ENCODE results near the gene LDLR. TPM values are rescaled to one million over a fixed set of nuclear protein-coding genes. Genes with fewer than 3 reads are reported as not detected.
"Not testable (repeated sequence)": the region's sequence is repeated elsewhere in the genome, so short reads cannot be mapped to it uniquely, and the experiment has no call there.

The LDLR gene
- total and polyA plus RNA-seq, 3 donors from 2014 or later: 12.5 to 20.1 (median 19.0) TPM

DNA sequence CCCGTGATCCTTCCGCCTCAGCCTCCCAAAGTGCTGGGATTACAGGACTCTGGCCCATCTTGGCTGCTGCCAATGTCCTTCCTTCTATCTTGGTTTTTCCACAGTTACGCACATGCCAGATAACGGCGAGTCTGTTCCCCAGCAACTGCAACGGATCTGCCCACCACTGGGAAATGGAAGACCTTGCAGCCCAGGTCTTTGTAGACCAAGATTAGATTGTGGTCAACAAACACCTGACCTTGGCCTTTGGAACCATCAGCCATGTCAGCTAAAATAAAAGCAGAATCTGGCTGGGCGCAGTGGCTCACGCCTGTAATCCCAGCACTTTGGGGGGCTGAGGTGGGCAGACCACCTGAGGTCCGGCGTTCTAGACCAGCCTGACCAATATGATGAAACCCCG is 10.4 kb upstream of the LDLR start:
- Histone ChIP-seq H3K4me1 (peaks cover 6% of the 10 kb centered on the region), H3K27me3 (no peaks in the 10 kb centered on the region), H3K9me3 (no peaks in the 10 kb centered on the region), H3K27ac (no peak overlapping the region), H3K4me3 (no peak overlapping the region), H3K36me3 (ENCODE audit: low read depth, missing control alignments) (no peaks in the 10 kb centered on the region)
- intact Hi-C loops (cut with DNase I; ENCODE audit: low total_unique reads): no loop called here
- DNase-seq: no peak
- no peak for TF ChIP-seq POLR2A (IDR thresholded peaks at IDR 0.05)
- TF ChIP-seq, protein P1, sequence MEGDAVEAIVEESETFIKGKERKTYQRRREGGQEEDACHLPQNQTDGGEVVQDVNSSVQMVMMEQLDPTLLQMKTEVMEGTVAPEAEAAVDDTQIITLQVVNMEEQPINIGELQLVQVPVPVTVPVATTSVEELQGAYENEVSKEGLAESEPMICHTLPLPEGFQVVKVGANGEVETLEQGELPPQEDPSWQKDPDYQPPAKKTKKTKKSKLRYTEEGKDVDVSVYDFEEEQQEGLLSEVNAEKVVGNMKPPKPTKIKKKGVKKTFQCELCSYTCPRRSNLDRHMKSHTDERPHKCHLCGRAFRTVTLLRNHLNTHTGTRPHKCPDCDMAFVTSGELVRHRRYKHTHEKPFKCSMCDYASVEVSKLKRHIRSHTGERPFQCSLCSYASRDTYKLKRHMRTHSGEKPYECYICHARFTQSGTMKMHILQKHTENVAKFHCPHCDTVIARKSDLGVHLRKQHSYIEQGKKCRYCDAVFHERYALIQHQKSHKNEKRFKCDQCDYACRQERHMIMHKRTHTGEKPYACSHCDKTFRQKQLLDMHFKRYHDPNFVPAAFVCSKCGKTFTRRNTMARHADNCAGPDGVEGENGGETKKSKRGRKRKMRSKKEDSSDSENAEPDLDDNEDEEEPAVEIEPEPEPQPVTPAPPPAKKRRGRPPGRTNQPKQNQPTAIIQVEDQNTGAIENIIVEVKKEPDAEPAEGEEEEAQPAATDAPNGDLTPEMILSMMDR (IDR thresholded peaks at IDR 0.05): no peak
- 48 to 68% methylated on average over 11 of the region's 11 CpGs for WGBS, 2 donors

DNA sequence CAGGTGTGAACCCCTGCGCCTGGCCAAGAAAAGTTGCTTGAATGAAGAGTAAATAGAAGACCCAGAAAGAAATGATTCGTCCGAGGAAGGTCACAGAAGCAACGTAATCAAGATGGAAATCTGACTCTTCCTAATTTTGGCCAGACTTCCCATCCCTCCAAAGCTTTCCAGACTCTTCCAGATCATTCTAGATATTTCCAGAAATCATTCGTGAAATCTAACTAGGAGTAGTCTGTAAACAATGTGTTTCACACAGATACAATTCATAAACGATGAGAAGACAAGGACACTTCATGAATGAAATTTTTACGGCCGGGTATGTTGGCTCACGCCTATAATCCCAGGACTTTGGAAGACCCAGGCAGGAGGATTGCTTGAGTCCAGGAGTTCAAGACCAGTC is 9.3 kb upstream of the LDLR start:
- intact Hi-C loops (cut with DNase I; ENCODE audit: low total_unique reads): no loop called here
- 75 to 83% methylated on average over 9 of the region's 9 CpGs for WGBS, 2 donors
- TF ChIP-seq POLR2A (IDR thresholded peaks at IDR 0.05): no peak
- TF ChIP-seq, protein P1 (IDR thresholded peaks at IDR 0.05): no peak

DNA sequence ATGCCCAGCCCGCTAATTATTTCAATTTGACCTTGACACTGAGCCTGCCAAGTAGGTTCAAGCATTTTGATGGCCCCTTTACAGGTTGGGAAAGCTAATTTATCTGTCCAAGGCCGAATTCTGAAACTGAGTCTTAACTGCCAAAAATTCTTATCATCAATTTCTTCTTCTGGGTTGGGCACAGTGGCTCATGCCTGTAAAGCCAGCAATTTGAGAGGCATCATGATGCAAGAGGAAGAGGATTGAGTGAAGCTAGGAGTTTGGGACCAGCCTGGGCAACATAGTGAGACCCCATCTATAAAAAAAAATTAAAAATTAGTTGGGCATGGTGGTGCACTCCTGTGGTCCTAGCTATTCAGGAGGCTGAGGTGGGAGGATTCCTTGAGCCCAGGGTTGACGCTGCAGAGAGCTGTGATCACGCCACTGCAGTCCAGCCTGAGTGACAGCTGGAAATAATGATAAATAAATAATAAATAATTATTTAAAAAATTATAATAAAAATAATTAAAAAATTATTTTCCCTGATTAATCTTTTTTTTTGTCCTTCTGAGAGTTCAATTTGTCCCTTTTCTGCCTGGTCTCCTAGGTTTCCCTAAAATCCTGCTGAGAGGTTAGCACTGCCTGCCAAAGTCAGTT is 1.3 kb upstream of the LDLR start:
- no peaks in the 10 kb centered on the region for H3K36me3 ChIP-seq (ENCODE audit: low read depth, missing control alignments)
- whole genome bisulfite sequencing, 2 donors: 55 to 72% methylated on average over 4 of the region's 4 CpGs
- H3K4me3 ChIP-seq: no peak overlapping the region
- TF ChIP-seq POLR2A (IDR thresholded peaks at IDR 0.05): no peak
- TF ChIP-seq, protein P1 (IDR thresholded peaks at IDR 0.05): no peak
- DNase-seq: no peak
- peaks cover 47% of the 10 kb centered on the region for H3K4me1 ChIP-seq
- no peaks in the 10 kb centered on the region for H3K9me3 ChIP-seq
- intact Hi-C loops (cut with DNase I; ENCODE audit: low total_unique reads): no loop called here
- no peaks in the 10 kb centered on the region for H3K27me3 ChIP-seq
- H3K27ac ChIP-seq: peak overlapping the region; percentile 80 to 94

More for the DNA sequence above, 9.3 kb upstream of the LDLR start:
- no peak for DNase-seq
- Histone ChIP-seq H3K36me3 (ENCODE audit: low read depth, missing control alignments) (no peaks in the 10 kb centered on the region), H3K27ac (no peak overlapping the region), H3K27me3 (no peaks in the 10 kb centered on the region), H3K4me3 (no peak overlapping the region), H3K4me1 (peaks cover 15% of the 10 kb centered on the region), H3K9me3 (no peaks in the 10 kb centered on the region)

DNA sequence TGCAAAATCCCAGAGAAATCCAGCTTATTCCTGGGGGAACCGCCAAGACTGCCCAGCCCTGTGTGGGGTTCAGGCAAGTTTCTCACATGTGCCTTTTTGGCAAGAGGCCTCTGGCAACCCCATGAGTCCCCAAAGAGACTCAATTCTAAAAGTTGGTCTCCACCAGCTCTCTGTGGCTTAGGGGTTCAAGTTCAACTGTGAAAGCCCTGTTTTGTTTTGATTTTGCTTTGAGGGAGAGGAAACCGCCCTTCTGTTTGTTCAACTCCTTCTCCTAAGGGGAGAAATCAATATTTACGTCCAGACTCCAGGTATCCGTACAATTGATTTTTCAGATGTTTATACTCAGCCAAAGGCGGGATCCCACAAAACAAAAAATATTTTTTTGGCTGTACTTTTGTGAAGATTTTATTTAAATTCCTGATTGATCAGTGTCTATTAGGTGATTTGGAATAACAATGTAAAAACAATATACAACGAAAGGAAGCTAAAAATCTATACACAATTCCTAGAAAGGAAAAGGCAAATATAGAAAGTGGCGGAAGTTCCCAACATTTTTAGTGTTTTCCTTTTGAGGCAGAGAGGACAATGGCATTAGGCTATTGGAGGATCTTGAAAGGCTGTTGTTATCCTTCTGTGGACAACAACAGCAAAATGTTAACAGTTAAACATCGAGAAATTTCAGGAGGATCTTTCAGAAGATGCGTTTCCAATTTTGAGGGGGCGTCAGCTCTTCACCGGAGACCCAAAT is 583 bp upstream of the LDLR start:
- TF ChIP-seq, protein P1 (IDR thresholded peaks at IDR 0.05): no peak
- no peak for TF ChIP-seq POLR2A (IDR thresholded peaks at IDR 0.05)
- Histone ChIP-seq H3K9me3 (no peaks in the 10 kb centered on the region), H3K36me3 (ENCODE audit: low read depth, missing control alignments) (no peaks in the 10 kb centered on the region), H3K4me1 (peaks cover 47% of the 10 kb centered on the region), H3K27ac (peak overlapping the region; percentile 80 to 94), H3K27me3 (no peaks in the 10 kb centered on the region), H3K4me3 (peak overlapping the region; percentile 64 to 67)
- intact Hi-C loops (cut with DNase I; ENCODE audit: low total_unique reads): no loop called here
- WGBS, 2 donors: 23 to 25% methylated on average over 11 of the region's 11 CpGs
- peak; percentile 71 for DNase-seq

DNA sequence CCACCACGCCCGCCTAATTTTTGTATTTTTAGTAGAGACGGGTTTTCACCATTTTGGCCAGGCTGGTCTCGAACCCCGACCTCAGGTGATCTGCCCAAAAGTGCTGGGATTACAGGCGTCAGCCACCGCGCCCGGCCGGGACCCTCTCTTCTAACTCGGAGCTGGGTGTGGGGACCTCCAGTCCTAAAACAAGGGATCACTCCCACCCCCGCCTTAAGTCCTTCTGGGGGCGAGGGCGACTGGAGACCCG is 676 bp downstream of the LDLR start:
- H3K9me3 ChIP-seq; intact Hi-C loops (cut with DNase I; ENCODE audit: low total_unique reads); DNase-seq; H3K27me3 ChIP-seq; H3K36me3 ChIP-seq (ENCODE audit: low read depth, missing control alignments): not testable (repeated sequence)
- Histone ChIP-seq H3K4me3 (peak overlapping the region; percentile 64 to 67), H3K27ac (peak overlapping the region; percentile 80 to 94), H3K4me1 (peaks cover 37% of the 10 kb centered on the region)
- WGBS, 2 donors: 0% methylated on average over 5 to 15 of the region's 15 CpGs
